Measurements from ENCODE around the gene ZNF580. TPM values are rescaled to one million over a fixed set of nuclear protein-coding genes. Genes with fewer than 3 reads are reported as not detected.

Gene ZNF580
- polyA plus RNA-seq, 1 donor (not counting 4 experiments of a cell fraction or from before 2014, with no cell fraction given), result 3.0 TPM

GRCh38 chr19:55652311-55653128 is 11.7 kb downstream of the ZNF580 start:
- peak overlapping the region; percentile 98 for H3K9ac ChIP-seq (ENCODE audit: control insufficient read depth, extremely low read depth, insufficient read depth, low read length)
- H3K4me2 ChIP-seq (ENCODE audit: control insufficient read depth, extremely low read depth, insufficient read depth, low read depth, low read length), result no peak overlapping the region
- peak overlapping the region in 1 of 3 experiments; percentile 91 for H3K4me3 ChIP-seq (ENCODE audit: control insufficient read depth in 2 of 3, extremely low read depth in 1 of 3, insufficient read depth in 2 of 3, low read depth in 1 of 3, low read length in 3 of 3)
- dilution Hi-C loops (cut with MboI; ENCODE audit: extremely low pct_ligation_motif_present, low sequenced_read_pairs), result no loop called here
- H4K20me1 ChIP-seq (ENCODE audit: control insufficient read depth, extremely low read depth, insufficient read depth, low read length), result peaks cover 11% of the 10 kb centered on the region
- H3K9me1 ChIP-seq (ENCODE audit: control insufficient read depth, extremely low read depth, insufficient read depth, low read length), result no peaks in the 10 kb centered on the region
- FAIRE-seq (no peak), DNase-seq (ENCODE audit: low read depth, low spot score) (no peak)
- peaks cover 26% of the 10 kb centered on the region for H3K79me2 ChIP-seq (ENCODE audit: control insufficient read depth, insufficient read depth, low read length)
- TF ChIP-seq CTCF (optimal IDR thresholded peaks at IDR 0.05 in 1 of 3, IDR thresholded peaks at IDR 0.05 in 1 of 3, conservative IDR thresholded peaks at IDR 0.05 in 1 of 3; ENCODE audit: extremely low read depth in 1 of 3, insufficient read depth in 2 of 3, low read length in 3 of 3) (no peak), EZH2 (IDR thresholded peaks at IDR 0.05; ENCODE audit: low read length) (no peak)
- H3K36me3 ChIP-seq (ENCODE audit: control insufficient read depth in 2 of 2, extremely low read depth in 1 of 2, insufficient read depth in 2 of 2, low read length in 2 of 2), result peaks cover 2 to 7% of the 10 kb centered on the region in 2 experiments
- no peaks in the 10 kb centered on the region for H3K27me3 ChIP-seq (ENCODE audit: control insufficient read depth, extremely low read depth, insufficient read depth, low read length)
- no peak overlapping the region for H3K27ac ChIP-seq (ENCODE audit: control insufficient read depth, insufficient read depth, low read length)
- H3K9me3 ChIP-seq (ENCODE audit: control insufficient read depth, low read depth, low read length), result no peaks in the 10 kb centered on the region
- H3K4me1 ChIP-seq (ENCODE audit: control insufficient read depth, extremely low read depth, insufficient read depth, low read length), result peaks cover 21% of the 10 kb centered on the region
- no peak overlapping the region for H2AFZ ChIP-seq (ENCODE audit: control insufficient read depth, low read length)

- Histone ChIP-seq H2AFZ (ENCODE audit: control insufficient read depth, low read length) (peak overlapping the region; percentile 75), H3K36me3 (ENCODE audit: control insufficient read depth in 2 of 2, extremely low read depth in 1 of 2, insufficient read depth in 2 of 2, low read length in 2 of 2) (peaks cover 5 to 12% of the 10 kb centered on the region in 2 experiments), H3K4me3 (ENCODE audit: control insufficient read depth in 2 of 3, extremely low read depth in 1 of 3, insufficient read depth in 2 of 3, low read depth in 1 of 3, low read length in 3 of 3) (peak overlapping the region; percentile 87 to 91 (median 91)), H3K4me1 (ENCODE audit: control insufficient read depth, extremely low read depth, insufficient read depth, low read length) (peaks cover 19% of the 10 kb centered on the region), H3K9ac (ENCODE audit: control insufficient read depth, extremely low read depth, insufficient read depth, low read length) (peak overlapping the region; percentile 98), H3K79me2 (ENCODE audit: control insufficient read depth, insufficient read depth, low read length) (peaks cover 39% of the 10 kb centered on the region), H3K4me2 (ENCODE audit: control insufficient read depth, extremely low read depth, insufficient read depth, low read depth, low read length) (peak overlapping the region; percentile 86), H3K27me3 (ENCODE audit: control insufficient read depth, extremely low read depth, insufficient read depth, low read length) (no peaks in the 10 kb centered on the region), H3K9me1 (ENCODE audit: control insufficient read depth, extremely low read depth, insufficient read depth, low read length) (no peaks in the 10 kb centered on the region), H3K9me3 (ENCODE audit: control insufficient read depth, low read depth, low read length) (no peaks in the 10 kb centered on the region), H4K20me1 (ENCODE audit: control insufficient read depth, extremely low read depth, insufficient read depth, low read length) (peaks cover 22% of the 10 kb centered on the region), H3K27ac (ENCODE audit: control insufficient read depth, insufficient read depth, low read length) (peak overlapping the region; percentile 99)
- DNase-seq (ENCODE audit: low read depth, low spot score) (peak; percentile 96), FAIRE-seq (peak; percentile 80)
- no peak for TF ChIP-seq EZH2 (IDR thresholded peaks at IDR 0.05; ENCODE audit: low read length)
- TF ChIP-seq CTCF (optimal IDR thresholded peaks at IDR 0.05 in 1 of 3, IDR thresholded peaks at IDR 0.05 in 1 of 3, conservative IDR thresholded peaks at IDR 0.05 in 1 of 3; ENCODE audit: extremely low read depth in 1 of 3, insufficient read depth in 2 of 3, low read length in 3 of 3), result peak; percentile 100
- dilution Hi-C loops (cut with MboI; ENCODE audit: extremely low pct_ligation_motif_present, low sequenced_read_pairs), result no loop called here
These were observed 13.0 kb downstream of the ZNF580 start for GRCh38 chr19:55653651-55654322.
